Measurements from ENCODE around the gene DTNBP1. TPM values are rescaled to one million over a fixed set of nuclear protein-coding genes. Genes with fewer than 3 reads are reported as not detected.

Gene DTNBP1
- total RNA-seq, 2 experiments from 2014 or later = 9.8 to 28.0 TPM

- peaks cover 11% of the 10 kb centered on the region; the same call in 1 of the 2 replicates for H3K36me3 ChIP-seq (ENCODE audit: insufficient read depth, low read length)
- no peak for DNase-seq (ENCODE audit: low spot score)
- BruUV-seq (replicated peaks) = no TSS peak
- no peaks in the 10 kb centered on the region for H3K9me2 ChIP-seq (ENCODE audit: insufficient read depth, low read length)
- H3K9me3 ChIP-seq (ENCODE audit: low read length) = no peaks in the 10 kb centered on the region
- POLR2A ChIA-PET = interaction anchor here (0.5 to 0.6 kb wide), 3 partner anchors 18 to 170 kb away, joined by 4 to 5 read pairs (median 5); no protein-coding TSS in a partner anchor
- H3K4me2 ChIP-seq (ENCODE audit: low read length) = no peak overlapping the region
- CTCF ChIA-PET (ENCODE audit: unreplicated experiment) = no interaction called here
- no peaks in the 10 kb centered on the region for H3K79me2 ChIP-seq (ENCODE audit: insufficient read depth, low read depth, low read length)
- no peak overlapping the region for H3K4me3 ChIP-seq (ENCODE audit: low read depth, low read length, poor library complexity, severe bottlenecking)
- H4K20me1 ChIP-seq (ENCODE audit: insufficient read depth, low read length) = no peaks in the 10 kb centered on the region
- intact Hi-C loops (cut with micrococcal nuclease; ENCODE audit: unreplicated experiment) = no loop called here
- no peak overlapping the region for H2AFZ ChIP-seq (ENCODE audit: low read length)
- no peak overlapping the region for H3K27ac ChIP-seq (ENCODE audit: low read depth, low read length, poor library complexity, severe bottlenecking)
- TF ChIP-seq CTCF (conservative IDR thresholded peaks at IDR 0.05; ENCODE audit: low read length) (no peak), EZH2phosphoT487 (IDR thresholded peaks at IDR 0.05; ENCODE audit: borderline replicate concordance, low read depth, low read length) (no peak)
- H3K4me1 ChIP-seq (ENCODE audit: insufficient read depth, low read length, poor library complexity, severe bottlenecking) = no peaks in the 10 kb centered on the region
These were observed 35.8 kb downstream of the DTNBP1 start for GRCh38 chr6:15626878-15627674.

GRCh38 chr6:15626160-15626559 is 36.7 kb downstream of the DTNBP1 start:
- Histone ChIP-seq H3K4me1 (ENCODE audit: insufficient read depth, low read length, poor library complexity, severe bottlenecking) (no peaks in the 10 kb centered on the region), H3K27ac (ENCODE audit: low read depth, low read length, poor library complexity, severe bottlenecking) (no peak overlapping the region), H2AFZ (ENCODE audit: low read length) (no peak overlapping the region), H4K20me1 (ENCODE audit: insufficient read depth, low read length) (no peaks in the 10 kb centered on the region), H3K4me3 (ENCODE audit: low read depth, low read length, poor library complexity, severe bottlenecking) (no peak overlapping the region), H3K9me3 (ENCODE audit: low read length) (no peaks in the 10 kb centered on the region), H3K9me2 (ENCODE audit: insufficient read depth, low read length) (no peaks in the 10 kb centered on the region), H3K79me2 (ENCODE audit: insufficient read depth, low read depth, low read length) (no peaks in the 10 kb centered on the region), H3K36me3 (ENCODE audit: insufficient read depth, low read length) (peaks cover 11% of the 10 kb centered on the region; the same call in 1 of the 2 replicates), H3K4me2 (ENCODE audit: low read length) (no peak overlapping the region)
- DNase-seq (ENCODE audit: low spot score) = no peak
- ChIA-PET POLR2A (interaction anchor here (0.7 to 1.4 kb wide), 2 partner anchors 9 to 29 kb away, joined by 3 to 5 read pairs; no protein-coding TSS in a partner anchor), CTCF (ENCODE audit: unreplicated experiment) (no interaction called here)
- intact Hi-C loops (cut with micrococcal nuclease; ENCODE audit: unreplicated experiment) = no loop called here
- TF ChIP-seq EZH2phosphoT487 (IDR thresholded peaks at IDR 0.05; ENCODE audit: borderline replicate concordance, low read depth, low read length) (no peak), CTCF (conservative IDR thresholded peaks at IDR 0.05; ENCODE audit: low read length) (no peak)
- BruUV-seq (replicated peaks) = no TSS peak

Measured in OCI-LY7 (cell line).